HG03045 (cell line): Measurements from ENCODE around the gene CHID1.
A peak's percentile ranks its signal among the peaks of the same experiment; 100 is the strongest.

Experiments
- ATAC-seq: cut with Tn5 transposase; IDR thresholded peaks from one replicate; pipeline ENCODE4 v1.9.1; 2021; ENCODE audit warnings: mild to moderate bottlenecking, moderate library complexity; ENCODE audit not compliant: unreplicated experiment

Gene CHID1

DNA sequence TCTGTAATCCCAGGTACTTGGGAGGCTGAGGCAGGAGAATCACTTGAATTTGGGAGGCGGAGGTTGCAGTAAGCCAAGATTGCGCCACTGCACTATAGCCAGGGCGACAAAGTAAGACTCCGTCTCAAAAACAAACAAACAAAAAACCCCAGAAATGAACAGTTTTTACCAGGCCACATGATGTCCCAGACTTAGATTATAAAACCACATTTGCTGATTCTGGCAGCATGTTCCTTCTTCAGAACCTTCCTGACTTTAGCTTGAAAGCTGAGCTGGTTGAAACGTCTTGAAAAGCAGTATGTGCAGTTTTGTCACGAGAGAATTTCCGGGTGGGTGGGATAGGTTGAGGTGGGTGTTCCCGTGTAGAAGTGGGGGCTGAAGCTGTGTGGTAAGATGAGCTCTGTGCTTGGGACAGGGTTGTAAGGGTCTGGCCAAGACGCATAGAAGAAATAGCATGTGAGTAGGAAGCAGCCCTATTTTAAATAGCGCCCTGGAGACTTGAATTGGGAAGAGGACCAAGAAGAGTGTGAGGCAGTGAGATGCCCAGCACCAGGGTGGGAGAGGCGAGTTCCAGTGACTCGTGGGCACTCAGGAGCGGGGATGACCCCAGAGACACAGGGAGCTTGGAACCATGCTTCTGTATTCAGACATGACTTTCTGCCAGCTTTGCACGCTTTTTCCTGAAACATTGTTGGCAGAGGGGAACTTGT, 22.7 kb upstream of the CHID1 start:
- ATAC-seq: no peak

DNA sequence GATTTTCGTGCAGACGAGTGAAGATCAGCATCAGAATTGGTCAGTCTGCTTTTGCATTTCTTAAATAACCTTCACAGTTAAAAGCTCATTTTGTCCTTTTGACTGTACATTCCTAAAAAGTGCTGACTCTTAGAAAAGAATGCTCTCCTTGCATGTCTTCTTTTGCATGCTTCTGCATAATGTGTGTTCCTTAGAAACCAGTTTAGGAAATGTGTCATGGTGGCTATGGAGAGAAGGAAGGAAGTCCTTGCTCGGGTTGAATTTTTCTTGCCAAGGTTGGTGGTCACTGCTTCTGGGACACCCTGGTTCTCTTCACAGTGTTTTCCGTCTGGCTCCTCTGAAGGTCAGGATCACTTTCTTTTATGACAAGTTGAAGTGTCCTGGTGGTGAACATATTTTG, 21.8 kb upstream of the CHID1 start:
- ATAC-seq: no peak

DNA sequence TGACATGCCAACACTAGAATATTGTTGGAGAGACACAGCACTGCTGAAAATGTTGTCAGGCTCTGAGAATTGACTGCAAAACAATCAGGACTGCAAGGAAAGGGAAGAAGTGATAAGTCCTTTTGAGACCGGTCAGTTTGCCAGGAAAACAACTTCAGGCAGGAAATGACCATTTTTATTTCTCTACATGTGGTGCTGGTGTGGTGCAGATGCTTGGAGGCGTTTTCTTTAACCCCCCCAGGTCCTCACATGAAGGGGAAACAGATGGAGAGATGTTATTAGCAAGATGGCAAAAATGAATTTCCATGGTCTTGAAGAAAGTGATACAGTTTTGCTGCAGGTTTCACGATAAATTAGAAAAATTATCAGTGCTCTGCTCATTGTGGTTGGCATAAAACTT, 20.8 kb upstream of the CHID1 start:
- ATAC-seq: no peak

DNA sequence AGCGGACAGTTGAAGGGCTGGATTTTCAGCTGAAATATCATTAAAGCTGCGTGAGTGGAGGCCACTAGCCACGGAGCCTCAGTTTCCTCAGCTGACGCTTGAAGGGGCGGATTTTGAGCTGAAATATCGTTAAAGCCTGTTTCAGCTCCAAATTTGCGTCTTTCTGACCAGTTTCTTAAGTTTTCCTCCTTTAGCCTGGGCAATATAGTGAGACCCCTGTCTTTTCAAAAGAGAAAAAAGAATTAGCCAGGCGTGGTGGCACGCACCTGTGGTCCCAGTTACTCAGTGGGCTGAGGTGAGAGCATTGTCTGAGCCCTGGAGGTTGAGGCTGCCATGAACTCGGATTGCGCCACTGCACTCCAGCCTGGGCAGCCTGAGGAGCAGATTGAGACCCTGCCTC, 18.8 kb upstream of the CHID1 start:
- ATAC-seq: no peak

DNA sequence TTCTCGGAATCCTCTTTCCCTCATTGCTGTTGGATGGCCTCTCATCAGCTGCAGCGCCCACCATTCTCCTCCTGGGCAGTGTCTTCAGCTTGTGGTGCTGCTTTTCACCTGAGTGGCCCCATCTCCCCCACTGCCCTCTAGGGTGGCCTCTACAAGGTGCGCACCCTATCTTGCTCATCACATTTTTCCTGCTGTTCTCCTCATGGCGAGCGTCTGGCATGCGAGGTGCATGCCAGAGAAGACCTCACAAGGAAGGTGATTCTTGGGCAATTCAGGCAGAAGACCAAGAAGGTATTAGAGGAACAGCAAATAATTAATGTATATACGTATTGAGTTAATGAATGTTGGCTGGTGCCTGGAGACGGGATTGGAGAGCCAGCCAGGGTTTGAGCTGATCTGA, 18.2 kb upstream of the CHID1 start:
- no peak for ATAC-seq

DNA sequence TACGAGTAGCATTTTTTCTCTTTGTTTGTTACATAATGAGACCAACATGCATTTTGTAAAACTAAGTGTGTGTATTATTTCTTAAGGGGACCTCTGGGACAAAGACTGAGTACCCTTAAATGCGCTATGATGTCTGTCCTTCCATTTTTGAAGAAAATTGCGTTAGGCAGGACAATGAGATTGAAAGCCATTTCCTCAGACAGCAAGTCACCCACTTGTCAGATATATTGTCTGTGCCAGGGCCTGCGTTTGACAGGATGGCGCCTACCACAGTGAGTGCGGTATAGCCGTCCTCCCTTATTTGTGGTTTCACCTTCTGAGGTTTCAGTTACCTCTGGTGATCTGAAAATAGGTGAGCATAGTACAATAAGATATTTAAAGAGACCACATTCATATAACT, 17.3 kb upstream of the CHID1 start:
- ATAC-seq: no peak

DNA sequence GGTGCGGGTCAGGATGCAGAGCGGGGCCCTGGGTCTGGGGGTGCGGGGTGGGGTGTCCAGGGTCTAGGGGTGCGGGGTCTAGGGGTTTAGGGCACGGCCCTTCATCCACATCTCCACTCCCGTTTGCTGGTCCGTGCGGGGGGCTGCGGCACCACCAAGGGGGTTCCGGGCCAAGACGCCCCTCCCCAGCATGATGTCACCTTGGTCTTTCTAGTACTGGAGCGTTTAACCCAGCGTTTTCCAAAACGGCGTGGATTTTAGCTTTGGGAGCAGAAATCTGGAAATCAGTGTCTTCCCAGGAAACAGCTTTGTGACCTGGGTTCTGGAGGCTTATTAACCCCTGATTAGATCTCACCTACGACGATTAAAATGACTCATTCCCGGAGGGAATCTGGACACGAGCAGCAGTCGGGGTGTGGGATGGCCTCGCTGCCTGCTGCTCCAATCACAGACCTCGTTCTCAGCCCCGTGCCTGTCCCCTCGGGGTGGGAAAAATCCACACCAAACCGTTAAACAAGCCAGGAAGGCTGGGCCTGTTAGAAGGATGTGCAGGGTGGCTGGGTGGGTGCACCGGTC, 15.8 kb upstream of the CHID1 start:
- ATAC-seq: no peak

DNA sequence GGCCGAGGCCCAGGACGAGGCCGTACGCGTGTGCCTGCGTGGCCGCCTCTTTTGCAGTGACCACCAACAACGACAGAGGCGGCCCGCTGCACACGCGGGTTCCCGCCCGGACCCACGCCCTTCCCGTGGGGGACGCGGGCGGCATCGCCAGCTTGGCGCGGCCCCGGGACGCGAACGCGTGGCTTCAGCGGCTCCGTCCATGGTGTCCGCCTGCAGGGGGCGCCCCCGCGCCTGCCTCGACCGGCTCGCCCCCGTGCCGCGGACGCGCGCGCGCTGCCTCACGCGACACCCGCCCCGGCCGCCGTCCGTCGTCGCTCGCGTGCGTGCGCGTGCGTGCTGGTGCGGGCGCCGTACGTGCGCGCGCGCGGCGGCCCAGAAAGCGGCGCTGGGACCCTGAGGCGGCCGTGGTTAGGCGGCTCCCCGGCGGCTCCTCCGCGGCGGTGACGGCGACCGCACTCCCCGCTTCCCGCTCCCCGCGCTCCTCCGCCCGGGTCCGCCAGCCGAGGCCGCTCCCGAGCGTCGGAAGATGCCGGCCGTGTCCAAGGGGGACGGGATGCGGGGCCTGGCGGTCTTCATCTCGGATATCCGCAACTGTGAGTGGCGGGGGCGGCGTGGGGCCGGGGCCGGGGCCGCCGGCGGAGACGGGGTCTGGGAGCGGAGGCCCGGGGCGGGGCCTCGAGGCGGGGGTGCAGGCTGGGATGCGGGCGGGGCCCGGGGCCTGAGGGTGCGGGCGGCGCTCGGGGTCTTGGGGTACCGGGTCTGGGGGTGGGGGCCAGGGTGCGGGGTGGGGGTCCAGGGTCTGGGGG, 15.1 kb upstream of the CHID1 start, which contains the start of gene AP2A2:
TSS of gene AP2A2 (plus strand) at position 375 of the 806 bp plus-strand sequence. CDS start at position 527, 152 bp downstream.
- peak; percentile 64 for ATAC-seq

DNA sequence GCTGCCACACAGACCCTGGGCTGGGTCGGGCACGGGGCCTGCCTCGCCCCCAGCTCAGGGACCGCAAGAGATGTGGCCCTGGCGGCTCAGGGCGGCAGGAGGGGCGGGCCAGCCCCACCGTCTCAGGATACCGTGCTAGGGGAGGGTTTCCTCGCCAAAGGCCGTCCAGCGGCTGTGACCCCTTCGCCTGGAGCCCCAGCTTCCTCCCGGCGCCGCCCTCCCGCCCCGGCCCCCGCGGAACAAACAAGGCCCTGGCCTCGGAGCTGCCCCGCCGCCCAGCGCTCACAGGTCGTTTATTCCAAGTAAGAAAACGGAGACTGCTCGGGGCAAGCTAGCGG, 14.5 kb upstream of the CHID1 start:
- peak; percentile 4 for ATAC-seq

DNA sequence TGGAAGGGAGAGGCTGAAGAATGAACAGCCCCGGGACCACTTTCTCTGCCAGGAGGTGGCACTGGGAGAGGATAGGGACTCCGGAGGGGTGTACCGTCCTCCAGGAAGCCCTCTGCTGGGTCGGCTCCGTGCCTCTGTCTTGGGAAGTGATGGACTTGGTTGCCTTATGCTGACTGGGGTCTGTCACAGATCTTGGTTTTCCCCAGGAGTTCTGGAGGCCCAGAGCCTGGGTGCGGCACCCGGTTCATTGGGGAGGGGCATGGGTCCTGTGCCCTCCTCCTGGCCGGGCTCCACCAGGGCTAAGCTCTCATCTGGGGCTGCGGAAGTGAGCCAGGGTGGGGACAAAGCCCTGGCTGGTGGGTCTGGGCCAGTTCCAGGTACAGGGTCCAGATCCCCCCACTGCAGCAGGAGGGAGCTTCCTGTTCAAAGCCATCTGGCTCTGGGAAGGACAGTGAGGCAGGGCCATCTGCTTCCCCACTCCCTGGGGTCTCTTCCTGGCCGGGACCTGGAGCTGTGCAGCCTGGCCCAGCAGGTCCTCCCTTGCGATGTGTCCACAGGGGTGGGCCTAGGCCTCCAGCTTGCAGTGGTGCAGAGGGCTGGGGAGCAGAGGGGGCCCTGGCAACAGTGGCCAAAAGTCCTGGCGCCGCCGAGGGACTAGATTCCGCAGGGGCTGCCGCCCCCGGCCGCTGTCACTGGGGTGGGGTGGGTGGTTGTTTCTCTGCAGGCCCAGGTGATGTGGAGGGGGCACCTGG, 14.0 kb upstream of the CHID1 start:
- no peak for ATAC-seq

DNA sequence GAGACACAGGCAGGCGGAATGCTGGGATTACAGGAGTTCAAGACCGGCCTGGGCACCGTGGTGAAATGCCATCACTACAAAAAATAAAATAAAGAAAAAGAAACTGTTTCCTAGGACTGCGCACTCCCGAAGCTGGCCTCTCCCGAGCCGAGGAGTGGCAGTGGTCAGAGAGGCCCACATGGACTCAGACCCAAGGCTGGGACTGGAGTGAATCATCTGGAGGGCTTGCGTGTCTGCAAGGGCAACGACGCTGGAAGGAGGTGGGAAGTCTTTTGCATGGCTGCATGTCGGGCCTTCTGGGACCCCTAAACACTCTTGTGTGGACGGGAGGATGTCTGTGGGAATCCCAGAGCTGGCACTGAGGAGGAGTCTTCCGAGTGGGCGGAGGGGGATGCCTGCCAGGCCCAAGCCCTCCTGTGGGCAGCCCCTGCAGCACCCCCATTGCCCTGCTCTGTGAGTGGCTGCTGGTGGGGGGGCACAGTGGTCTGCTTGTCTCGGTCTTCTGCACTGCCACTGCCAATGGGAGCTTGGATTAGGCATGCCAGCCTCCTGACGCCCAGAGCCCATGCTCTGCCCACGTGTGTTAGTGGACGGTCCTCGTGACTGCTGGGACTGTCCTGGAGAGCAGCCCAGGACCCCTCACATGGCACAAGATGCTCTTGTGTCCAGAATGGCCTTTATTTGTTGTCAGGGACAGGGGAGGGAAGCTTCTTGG, 13.2 kb upstream of the CHID1 start:
- ATAC-seq: no peak

DNA sequence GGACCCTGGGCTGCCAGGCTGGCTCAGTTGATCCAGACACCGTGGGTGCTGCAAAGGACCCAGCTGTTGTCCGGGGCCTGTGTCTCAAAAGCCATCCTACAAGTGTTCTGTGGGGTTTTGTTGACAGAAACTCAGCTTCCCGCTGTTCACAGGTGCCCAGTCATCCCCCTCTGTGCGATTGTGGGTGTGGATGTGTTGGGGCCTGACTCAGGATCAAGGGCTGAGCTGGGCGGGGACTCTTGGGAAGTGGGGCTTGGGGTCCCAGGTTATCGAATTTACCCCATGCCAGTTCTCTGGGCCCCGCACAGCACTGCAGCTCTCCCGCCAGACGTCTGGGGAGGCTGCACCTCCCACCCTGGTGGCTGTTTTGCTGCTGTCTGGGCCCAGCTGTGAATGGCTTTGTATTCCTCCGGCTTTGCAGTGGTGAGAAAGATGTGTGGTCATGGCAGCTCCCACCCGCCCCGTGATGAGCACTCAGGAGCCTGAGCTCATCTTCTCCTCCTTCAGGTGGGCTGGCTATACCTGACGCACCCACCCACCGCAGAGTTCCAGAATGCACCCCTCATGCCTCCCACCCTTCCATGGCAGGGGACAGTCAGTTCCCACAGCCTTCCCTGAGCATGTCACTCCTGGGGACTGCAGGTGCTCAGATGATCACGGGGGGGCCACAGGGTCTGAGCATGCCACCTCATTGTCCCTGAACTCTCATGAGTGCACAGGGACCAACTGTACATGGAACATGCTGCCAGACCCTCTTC, 11.5 kb upstream of the CHID1 start:
- ATAC-seq: no peak

DNA sequence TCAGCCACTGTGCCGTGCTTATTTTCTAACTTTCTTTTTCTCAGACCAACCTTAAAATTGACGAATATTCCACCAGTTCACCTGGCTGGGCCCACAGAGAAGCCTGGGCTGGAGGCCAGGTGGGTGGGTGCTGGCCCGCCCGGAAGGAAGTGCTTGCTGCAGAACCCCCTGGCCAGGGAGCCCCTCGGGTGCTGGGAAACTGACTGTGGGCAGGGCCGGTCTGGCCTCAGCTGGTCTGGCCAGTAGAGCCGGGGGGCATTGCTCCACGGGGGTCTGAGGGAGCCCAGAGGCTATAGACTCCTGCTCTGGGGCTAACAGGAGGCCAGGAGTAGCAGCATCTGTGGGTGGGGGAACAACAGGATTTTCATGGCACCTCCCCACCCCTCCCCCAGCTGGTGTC, 6.8 kb upstream of the CHID1 start:
- no peak for ATAC-seq

DNA sequence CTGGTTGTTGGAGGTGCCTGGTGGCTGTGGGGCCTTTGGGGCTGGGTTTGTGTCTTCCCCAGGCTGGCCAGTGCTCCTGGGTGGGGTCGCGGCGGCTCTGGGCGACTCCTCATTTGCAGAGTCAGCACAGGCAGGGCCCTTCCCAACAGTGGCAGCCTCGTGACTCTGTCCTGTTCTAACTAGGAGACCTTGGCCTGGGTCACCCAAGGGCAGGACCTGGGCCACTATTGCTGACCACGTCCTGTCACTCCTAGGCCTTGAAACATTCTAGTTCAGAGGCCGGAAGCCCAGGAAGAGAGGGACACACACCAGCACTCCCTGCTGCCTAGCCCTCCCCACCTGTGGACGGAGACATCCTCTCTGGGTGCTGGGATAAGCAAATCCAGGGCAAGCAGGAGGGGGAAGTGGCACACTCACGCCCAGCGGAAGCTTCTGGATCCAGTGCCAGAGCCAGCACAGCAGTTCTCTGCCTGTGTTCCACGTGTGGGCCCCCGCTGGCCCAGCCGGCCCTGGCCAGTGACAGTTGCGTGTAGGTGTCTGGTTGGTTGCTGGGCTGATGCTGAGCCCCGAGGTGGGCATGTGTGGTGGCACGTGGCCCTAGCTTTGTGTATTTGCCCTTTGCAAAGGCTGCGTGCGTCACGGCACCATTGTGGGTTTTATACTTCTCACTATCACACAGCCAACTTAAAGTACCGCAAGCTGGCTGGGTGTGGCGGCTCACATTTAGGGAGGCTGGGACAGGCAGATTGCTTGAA, 4.3 kb upstream of the CHID1 start:
- no peak for ATAC-seq

DNA sequence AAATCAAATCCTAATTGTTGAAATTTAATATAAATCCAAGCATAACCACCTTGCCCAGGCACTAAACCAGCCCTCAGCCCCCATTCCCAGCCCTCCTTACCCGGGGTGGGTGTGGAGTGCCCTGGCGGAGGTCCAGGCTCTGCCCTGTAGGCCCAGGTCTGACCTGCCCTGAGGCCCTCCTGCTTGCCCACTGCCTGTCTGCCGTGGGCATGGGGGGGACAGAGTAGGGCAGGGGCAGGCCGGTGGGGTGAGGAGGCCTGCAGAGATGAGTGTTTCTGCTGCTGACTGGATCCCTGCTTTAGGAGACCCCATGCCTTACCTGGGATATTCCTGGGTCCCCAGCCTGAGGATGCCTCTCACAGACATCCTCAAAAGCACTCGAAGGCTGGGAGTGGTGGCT, 3.6 kb upstream of the CHID1 start:
- ATAC-seq: no peak

DNA sequence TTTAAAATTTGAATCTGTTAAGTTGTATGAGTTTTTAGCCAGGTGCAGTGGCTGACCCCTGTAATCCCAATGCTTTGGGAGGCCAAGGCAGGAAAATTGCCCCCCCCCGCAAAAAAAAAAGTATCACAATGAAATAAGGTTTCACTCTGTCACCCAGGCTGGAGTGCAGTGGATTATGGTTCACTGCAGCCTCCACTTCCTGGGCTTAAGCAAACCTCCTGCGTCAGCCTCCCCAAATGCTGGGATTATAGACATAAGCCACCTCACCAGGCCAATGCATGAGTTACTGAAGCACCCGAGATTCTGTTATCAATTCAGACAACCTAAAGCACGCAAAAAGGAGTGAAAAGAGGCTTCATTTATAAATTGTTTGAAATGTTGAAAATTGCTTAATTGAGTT, 2.4 kb upstream of the CHID1 start:
- no peak for ATAC-seq

DNA sequence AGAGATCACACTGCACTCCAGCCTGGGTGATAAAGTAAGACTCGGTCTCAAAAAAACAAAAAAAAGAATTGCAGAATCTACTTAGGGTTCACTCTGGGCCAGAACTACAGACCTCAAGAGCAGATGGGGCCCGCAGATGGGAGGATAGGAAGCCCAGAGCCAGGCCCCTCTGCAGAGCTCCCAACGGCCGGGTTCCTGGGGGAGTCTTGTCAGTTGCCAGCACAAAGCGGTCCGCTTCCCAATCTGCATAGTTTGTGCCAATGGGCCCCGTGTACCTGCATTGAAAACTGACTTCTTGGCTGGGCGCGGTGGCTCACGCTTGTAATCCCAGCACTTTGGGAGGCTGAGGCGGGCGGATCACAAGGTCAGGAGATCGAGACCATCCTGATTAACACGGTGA, 1.7 kb upstream of the CHID1 start:
- no peak for ATAC-seq

DNA sequence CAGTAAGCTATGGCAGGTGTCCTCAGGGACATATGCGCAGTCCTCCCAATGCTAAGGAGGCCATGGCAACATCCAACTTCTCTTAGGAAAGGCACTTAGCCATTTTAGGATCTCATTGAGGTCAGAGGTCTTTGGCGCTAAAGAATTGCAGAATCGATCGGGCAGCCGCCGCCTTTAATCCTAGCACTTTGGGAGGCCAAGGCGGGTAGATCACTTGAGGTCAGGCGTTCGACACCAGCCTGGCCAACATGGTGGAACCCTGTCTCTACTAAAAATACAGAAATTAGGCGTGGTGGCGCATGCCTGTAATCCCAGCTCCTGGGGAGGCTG, 1.2 kb upstream of the CHID1 start:
- ATAC-seq: no peak

DNA sequence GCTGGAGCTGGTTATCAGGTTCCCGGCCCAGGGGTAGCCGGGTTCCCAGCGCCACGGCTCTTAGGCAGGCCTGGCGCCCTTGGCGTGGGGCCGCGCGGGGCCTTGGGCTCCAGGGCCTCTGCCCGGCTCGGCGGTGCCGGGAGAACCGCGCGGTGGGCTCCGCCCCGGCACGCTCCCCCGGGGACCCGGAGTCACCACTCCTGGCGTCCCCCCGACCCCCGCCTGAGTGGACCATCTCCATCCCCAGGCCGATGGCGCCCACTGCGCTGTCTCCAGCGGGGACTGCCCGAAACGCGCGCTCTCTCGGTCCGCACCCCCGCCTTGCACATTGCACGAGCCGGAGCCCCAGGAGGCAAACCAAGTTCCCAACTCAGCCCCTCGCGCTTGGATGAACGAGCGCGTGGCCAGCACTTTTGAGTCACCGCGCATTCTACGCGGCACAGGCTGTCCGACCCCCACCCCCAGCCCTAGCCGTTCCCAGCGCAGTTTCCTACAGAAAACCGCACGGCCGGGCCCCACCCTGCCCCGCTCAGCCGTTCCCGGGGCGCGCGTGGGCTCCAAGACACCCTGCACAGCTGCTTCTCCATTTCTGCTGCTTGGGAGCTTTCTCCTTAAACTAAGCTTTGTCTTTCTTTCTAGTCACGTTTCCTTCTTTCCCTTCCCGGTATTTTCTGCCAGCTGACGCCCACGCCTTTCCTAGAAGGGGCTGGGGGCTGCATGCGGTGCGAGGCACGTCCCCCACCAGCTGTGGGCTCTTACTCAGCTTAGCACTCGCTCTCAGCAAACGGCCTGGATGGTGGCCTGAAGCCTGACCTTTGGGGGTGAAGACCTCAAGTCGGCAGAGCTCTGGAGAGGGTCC, 650 bp upstream of the CHID1 start:
- no peak for ATAC-seq
